ENCODE results near the gene ZNF507.

Gene ZNF507

DNA sequence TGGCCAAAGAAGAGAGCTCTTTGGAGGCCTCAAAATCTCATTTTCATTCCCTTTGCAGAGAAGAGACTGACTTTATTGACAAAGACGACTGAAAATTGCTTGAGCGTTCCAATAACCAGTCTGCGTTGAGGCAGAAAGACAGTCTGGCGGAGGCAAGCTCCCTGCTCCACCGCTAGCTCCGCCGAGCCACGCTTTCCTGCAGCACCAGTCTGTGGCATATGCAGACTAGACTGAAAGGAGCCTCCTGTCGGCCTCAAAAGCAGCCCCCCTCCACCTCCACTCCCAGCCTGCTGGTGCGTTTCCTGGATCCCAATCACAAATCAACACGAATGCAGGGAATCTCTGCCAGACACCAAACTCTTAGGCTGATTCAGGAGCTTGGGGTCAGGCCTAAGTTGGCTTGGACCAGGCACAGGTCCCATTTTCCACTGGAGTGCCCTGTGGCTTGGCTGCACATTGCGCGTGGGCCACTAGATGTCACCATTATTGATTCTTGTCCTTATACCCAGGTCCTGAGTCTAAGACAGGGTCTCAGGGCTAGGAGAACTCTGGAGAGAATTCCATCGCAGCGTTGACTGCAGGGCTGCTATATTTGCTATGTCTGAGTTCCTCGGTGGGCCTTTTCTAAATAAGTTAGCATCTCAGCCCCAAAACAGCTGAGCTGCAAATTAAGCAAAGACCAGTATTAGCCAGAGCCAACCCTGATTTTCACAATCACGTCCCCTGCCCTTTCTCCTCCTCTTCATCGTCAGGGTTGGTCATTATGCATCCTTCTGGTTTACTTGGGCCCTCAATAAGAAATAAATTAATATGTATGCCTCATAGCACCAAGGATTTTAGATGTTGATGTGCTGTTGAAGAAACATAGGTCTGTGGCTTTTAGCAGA, 5.2 kb upstream of the ZNF507 start:
- peak; percentile 6 for DNase-seq (ENCODE audit: low read depth)

DNA sequence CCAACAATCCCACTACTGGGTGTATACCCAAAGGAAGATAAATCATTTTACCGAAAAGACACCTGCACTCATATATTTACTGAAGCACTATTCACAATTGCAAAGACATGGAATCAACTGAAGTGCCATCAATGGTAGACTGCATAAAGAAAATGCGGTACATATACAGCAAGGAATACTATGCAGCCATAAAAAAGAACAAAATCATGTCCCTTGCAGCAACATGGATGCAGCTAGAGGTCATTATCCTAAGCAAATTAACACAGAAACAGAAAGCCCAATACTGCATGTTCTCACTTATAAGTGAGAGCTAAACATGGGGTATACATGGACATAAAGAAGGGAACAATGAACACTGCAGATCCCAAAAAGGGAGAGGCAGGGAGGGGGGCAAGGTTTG, 2.7 kb upstream of the ZNF507 start:
- no peak for DNase-seq (ENCODE audit: low read depth)

DNA sequence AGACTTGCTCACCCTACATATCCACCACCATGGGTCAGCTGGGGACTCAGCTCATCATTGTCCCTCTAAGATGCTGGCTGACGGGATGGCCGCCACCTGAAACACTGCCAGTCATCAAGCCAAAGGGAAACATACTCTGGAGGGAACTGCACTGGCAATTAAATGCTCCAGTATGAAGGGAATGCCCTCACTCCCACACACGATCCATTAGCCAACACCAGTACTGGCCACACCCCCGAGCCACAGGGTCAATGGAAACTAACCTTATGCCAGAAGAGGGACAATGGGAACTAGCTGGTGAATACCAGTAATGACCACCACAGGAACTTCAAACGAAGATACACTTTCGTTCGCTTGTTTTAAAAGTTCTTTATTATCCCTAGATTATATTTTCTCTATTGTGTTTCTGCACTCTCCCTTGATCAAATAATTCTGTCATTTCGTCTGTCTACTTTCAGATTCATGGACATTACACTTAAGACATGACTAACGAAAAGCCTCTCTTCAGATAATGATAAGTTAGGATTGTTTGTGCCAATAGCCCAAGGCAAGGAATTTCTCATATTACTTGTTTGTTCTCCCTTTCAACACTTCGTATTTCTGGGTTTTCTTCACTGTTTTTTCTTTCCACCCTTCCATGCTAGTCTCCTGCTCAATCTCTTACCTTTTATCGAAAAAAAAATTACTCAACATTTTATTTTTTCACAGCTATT, 1.7 kb upstream of the ZNF507 start:
- DNase-seq (ENCODE audit: low read depth): no peak

DNA sequence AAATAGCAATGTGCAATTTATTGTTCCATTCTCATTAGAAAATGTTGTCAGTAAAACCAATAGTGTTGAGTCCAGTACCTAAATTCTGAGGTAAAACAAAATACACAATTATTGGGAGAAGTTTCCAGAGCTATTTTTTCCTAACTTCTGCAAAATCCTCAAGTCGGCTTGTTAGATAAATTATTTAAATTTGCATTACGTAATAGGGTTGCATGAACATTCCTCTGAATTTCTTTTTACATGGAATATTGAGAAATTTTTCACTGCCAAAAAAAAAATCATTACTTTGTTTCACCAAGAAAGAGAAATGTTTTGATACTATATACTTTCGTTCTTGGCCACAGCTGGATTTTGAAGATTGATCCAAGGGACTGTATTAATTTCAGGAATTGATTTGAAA, 1.5 kb downstream of the ZNF507 start:
- DNase-seq (ENCODE audit: low read depth): no peak

DNA sequence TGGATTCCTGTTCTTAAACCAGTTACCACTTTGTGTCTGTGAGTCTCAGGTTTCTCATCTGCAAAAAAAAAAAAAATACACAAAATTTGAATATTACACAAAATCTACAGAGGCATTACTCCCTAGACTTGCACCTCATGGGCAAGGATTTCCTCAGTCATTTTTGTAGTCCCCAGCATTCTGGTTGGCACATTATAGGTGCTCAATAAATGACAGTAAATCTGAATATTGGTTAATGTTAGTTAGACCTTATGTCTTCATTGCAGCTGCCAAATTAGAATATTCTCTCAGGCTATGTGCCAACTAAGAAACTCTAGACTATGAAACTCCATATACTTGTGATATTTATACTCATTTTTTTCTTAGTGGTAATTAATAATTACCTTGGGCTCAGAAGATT, 2.2 kb downstream of the ZNF507 start:
- DNase-seq (ENCODE audit: low read depth): no peak

DNA sequence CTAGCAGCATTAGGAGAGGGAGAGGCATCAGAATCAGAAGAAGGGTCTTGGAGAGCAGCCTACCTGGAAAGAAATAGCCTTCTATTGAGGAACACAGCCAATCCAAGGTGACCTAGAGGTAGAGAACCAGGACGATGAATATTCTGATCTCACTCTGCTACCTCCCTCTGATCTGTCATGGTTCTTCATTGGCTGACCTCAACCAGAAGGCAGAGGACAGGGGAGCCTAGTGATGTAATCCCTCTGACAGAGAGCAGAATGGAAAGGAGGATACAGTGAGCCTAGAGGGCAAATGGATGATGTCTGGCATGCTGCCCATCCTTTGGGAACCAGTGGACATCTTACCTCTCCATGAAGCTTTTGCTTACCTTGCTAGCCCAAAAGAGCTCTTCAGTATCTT, 3.6 kb downstream of the ZNF507 start:
- DNase-seq (ENCODE audit: low read depth): no peak

DNA sequence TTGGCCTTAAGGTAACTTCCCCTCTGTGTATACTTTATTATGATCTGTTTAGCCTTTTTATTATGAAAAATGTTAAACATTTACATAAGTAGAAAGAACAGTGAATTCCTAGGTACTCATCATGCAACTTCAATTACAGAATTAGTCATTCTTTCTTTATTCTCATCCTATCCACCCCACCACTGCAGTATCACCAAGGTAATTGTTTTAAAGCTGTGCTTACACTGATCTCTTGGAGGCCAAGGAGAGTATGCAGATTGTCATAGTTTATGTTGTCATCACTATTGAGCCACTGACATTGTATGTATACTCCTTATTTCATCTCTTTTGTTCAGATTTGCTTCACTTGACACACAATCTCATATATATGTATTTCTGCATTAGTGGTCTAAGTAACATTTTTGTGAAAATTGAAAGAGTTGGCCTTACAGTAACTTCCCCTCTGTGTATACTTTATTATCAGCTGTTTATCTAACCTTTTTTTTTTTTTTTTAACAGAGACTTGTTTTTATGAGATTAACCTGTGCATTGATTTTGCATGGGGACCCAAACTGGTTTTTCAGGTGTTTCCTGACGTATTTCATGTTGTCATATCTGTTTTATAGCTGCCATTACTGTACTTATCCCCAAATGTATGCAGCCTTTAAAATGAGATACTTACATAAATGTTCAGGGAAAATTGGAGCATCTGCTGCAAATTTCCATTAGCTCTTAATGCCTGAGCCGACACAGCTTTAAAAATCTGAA, 4.5 kb downstream of the ZNF507 start:
- DNase-seq (ENCODE audit: low read depth): no peak

DNA sequence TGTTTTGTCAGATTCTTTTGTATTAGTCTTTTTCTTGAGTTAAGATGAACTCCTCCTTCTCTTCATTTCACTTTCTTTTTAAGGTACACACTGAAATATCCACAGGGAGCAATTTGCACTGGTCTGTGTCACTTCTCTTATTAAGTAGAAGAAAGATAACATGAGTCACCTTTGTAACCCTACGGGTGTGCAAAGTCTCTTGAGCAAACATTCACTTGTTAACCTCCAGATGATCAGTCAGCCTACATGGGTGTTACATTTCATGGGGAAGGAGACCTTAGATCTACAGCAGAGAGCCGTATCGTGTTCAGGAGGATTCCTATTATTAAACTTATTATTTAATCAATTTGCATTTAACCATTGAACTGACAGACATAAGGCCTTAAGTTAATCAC, 5.1 kb downstream of the ZNF507 start:
- DNase-seq (ENCODE audit: low read depth): no peak

DNA sequence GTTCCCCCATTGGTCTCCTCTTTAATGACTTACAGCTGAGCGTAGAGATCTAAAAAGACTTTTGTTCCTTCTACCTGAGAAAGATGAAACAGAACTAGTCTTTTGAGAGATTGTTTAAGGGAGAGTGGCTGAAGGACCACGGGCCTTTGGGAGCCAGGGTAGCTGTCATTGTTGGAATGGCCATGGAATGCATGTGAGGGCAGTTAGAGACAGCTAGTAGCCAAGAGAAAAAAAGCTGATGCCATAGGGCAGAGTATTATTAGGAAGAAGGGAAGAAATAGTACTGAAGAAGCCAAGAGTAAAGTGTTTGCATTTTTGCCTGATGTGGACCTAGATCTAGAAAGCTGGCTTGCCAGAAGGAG, 5.6 kb downstream of the ZNF507 start:
- DNase-seq (ENCODE audit: low read depth): no peak

DNA sequence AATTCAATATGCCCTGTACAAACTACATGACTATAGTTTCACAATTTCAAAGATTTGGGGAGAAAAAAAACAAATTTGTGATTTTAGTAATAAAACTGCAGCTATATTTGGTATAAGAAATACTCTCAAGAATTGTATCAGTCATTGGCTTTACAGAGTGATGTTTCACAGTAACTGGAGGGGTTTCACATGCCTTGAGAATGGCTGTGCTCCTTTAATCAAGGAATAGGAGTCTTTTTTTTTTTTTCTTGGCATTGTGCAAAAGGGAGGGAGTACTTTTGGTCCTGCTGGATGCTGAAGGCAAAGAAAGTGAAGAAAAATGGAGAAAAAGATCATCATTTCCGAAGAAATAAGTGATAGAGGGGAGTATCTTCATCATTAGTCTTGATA, 6.8 kb downstream of the ZNF507 start:
- DNase-seq (ENCODE audit: low read depth): no peak

DNA sequence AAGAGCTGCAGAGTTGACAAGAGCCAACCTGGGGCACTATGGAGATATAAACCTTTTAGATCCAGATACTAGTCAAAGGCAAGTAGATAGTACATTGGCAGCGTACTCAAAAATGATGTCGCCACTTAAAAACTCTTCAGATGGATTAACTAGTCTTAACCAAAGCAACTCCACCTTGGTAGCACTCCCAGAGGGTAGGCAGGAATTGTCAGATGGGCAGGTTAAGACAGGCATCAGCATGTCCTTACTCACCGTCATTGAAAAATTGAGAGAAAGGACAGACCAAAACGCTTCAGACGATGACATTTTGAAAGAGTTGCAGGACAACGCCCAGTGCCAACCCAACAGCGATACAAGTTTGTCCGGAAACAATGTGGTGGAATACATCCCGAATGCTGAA, 8.9 kb downstream of the ZNF507 start:
- no peak for DNase-seq (ENCODE audit: low read depth)

DNA sequence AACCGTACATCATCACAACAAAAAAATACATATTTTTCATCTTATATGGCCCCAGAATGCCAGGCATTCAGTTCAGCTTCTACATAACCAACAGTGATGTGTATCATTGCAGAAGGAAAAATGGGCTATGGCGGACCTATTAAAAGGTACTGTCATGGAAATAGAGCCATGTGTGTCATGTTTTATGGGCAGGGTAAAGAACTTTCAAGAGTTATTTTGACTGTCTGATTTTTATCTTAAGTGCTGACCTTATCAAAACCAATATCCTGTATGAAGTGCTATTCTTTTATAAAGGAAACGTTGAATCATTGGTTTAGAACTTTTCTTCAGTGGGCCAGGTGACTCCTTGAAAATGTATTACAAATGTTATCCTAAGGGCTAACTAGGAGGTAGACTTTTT, 9.9 kb downstream of the ZNF507 start:
- no peak for DNase-seq (ENCODE audit: low read depth)

DNA sequence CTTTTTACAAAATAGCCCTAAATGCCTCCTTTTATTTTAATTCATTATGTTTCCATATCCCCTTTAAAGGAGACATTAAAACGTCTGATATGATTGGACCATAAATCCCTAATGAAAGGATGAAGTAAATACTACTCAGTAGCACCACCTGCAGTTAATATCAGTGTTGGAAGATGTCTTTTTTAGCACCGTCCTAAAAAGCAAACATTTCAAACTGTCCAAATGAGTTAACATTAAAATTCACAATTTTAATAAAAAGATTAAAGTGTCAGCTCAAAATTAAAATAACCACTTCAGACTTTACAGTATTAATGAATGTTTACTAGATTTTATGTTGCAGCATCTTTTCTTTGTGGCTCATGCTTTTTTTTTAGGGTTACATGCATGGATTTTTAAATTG, 12.3 kb downstream of the ZNF507 start:
- DNase-seq (ENCODE audit: low read depth): no peak

DNA sequence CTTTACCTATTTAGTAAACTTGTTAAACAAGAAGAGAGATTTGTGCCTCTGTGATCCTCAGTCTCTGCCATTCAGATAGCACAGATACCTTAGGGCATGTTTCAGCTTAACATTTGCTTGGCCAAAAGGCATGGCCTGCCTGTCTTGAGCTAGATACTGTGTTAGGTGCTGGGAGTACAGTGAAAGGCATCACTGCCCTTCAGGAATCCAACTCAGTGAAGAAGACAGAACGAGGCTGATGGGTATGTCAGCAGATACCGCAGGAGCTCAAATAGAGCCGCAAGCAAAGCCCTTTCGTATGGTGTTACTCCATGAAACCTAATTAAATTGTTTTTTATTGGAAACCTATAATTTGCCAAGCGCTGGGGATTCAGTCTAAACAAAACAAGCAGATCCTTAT, 12.9 kb downstream of the ZNF507 start:
- no peak for DNase-seq (ENCODE audit: low read depth)

DNA sequence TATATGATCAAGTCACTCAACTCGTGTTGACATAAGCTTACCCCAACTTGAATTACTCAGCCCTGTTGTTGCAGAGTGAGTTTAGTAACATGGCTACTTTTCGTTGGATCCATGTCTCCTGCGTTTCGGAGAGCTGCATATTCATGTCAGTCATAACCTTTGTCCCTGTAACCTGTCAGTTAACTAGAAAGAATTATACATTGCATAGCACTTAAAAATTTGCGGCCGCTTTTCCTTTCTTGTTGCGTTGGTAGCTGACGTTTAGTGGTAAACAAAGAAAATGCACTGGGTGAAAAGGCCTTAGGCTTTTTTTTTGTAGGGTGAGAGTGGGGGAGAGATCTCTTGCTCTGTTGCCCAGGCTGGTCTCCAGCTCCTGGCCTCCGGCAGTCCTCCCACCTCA, 14.2 kb downstream of the ZNF507 start:
- DNase-seq (ENCODE audit: low read depth): no peak

DNA sequence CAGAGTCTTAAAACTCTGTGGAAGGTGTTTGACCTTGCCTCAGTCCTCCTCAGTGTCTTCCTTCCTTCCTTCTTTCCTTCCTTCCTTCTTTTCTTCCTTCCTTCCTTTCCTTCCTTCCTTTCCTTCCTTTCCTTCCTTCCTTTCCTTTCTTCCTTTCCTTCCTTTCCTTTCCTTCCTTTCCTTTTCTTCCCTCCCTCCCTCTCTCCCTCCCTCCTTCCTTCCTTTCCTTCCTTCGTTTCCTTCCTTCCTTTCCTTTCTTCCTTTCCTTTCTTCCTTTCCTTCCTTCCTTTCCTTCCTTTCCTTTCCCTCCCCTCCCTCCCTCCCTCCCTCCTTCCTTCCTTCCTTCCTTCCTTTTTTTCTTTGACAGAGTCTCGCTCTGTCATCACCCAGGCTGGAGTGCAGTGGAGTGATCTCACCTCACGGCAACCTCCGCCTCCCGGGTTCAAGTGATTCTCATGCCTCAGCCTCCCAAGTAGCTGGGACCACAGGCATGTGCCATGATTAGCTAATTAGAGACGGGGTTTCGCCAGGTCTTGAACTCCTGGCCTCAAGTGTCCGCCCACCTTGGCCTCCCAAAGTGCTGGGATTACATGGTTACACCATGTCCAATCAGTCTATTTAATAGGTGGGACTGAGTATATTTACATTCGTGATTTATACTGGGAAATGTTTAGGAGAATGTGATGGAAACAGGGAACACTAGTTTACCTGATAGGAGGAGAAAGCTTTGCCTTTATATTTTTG, 16.3 kb downstream of the ZNF507 start:
- no peak for DNase-seq (ENCODE audit: low read depth)

DNA sequence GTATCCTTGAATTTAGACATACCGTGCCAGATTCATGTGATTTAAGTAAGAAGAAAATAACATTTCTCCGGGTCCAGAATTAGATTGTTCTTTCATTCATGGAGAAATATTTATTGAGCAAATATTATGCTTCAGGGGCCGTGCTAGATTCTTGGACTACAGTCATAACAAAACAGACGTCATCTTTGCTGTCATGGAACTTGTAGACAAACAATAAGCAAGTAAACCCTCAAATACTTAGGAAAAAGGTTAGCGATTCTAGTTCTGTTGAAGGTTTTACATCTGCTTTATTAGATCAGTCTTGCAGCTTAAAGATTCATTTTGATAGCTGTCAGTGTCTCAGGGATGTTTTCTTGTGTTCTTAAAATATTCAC, 16.9 kb downstream of the ZNF507 start:
- DNase-seq (ENCODE audit: low read depth): no peak

DNA sequence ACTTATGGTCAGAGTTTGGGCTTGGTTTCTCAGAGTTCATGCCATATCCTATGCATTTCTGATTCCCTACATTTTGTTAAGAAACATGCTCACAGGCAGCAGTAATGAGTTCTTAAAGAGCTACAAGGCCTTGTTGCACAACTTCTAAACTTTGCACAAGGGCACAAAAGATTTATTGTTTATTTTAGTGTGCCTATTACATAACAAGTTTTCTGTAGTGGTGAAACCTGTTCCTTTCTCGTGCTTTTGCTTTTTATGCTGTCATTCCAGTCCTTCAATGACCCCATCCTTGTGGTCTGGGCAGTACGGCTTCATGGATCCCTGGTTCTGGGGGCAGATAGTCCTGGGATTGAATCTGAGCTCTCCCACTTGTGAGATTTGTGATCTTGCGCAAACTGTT, 17.8 kb downstream of the ZNF507 start:
- DNase-seq (ENCODE audit: low read depth): no peak

DNA sequence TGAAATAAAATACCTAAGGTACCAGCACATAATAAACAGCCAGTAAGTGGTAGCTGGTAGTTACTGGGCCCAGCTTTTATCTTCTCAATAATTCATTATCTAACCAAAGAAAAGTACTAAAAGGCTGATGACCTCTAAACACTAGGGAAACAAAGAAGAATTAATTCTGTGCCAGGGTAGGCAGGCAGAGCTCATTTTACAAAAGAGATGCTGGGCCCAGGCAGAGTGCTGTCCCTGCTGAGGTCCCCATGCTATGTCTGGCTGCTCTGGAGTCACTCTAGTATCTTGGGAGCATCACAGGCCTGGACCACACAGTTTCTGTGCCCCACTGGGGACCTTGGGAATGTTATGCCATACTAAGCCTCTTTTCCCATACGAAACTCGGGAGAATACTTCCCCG, 18.2 kb downstream of the ZNF507 start:
- DNase-seq (ENCODE audit: low read depth): no peak

DNA sequence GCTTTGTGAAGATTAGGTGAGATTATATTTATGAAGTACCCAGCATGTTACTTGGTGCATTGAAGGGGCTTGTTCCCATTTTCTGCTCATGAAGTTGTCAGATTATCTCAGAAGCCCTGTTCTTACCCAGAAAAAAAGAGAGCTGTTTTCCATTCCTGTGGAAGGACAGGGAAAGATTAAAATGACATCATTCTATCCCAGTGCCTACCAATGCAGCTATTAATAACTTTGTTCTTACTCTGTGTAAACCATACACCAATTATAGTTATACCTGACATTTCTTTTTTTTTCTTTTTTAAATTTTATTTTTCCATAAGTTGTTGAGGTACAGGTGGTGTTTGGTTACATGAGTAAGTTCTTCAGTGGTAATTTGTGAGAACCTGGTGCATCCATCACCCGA, 18.6 kb downstream of the ZNF507 start:
- DNase-seq (ENCODE audit: low read depth): no peak

DNA sequence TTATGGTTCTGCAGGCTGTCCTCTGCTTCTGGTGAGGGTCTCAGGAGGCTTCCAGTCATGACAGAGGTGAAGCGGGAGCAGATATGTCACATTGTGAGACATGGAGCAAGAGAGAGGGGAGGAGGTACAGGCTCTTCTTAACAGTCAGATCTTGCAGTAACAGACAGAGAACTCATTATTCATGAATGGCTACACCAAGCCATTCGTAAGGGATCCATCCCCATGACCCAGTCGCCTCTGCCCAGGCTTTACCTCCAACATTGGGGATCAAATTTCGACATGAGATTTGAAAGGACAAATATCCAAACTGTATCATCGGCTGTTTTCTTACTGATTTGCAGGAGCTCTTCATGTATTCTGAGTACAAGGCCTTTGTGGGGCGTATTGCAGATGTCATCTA, 21.7 kb downstream of the ZNF507 start:
- no peak for DNase-seq (ENCODE audit: low read depth)

DNA sequence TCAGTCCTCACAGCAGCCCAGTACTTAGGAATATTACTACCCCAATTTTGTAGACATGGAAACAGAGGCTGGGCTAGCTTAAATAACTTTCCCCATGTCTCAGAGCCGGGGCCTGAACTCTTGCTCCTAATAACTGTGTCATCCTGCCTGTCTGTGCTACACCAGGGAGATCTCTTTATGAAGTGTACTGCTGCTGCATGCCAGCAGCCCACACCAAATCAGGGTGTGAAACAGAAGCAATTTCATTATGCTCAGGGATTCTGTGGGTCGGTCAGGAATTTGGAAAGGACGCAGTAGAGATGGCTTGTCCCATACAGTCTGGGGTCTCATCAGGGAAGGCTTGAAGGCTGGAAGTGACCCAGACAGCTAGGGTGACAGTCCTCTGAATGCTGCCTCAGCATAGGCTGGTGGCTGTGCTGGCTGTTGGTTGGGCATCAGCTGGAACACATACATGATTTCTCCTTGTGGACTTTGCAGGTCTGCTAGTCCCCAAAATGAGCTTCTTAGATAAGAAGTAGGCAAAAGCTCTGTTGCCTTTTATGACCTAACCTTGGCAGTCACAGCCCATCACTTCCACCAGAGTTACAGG, 22.6 kb downstream of the ZNF507 start:
- DNase-seq (ENCODE audit: low read depth): no peak

All from activated T-helper 9 cell treated with anti-CD3 and anti-CD28 coated beads, Interleukin-2, amount 50 U/mL, for 16 hours (primary cell).